ENCODE measurements around the gene TAF4.

TAF4 gene

DNA sequence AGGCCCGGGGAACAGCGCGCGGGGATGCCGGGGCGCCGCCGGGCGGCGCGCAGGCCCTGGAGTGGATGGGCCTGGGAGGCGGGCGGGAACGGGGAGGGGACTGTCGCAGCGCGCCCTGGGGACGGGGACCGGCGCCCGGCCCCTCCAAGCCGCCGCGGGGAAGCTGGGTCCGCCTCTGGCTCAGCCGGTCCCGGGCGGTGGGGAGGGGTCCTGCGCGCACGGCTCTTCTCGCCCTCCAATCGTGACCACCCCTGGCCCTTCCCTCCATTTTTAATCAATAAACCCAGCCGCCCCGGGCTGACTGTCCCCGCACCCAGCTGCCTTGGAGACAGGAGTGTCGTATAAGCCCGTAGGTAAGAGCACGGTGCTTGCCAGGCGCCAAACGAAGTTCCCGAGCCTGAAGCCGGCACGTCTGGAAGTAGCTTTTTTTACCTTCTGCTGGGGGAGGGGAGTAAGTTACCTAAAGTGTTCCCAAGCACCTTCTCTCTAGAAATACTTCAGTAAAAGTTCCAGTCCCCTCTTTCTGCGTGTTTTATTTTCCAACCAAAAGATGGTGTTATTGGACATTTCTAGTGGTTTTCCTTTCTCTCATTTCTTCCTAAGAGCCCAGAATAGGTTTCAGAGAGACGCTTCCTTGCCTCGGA is 780 bp upstream of the TAF4 start:
- TF ChIP-seq, protein P1, sequence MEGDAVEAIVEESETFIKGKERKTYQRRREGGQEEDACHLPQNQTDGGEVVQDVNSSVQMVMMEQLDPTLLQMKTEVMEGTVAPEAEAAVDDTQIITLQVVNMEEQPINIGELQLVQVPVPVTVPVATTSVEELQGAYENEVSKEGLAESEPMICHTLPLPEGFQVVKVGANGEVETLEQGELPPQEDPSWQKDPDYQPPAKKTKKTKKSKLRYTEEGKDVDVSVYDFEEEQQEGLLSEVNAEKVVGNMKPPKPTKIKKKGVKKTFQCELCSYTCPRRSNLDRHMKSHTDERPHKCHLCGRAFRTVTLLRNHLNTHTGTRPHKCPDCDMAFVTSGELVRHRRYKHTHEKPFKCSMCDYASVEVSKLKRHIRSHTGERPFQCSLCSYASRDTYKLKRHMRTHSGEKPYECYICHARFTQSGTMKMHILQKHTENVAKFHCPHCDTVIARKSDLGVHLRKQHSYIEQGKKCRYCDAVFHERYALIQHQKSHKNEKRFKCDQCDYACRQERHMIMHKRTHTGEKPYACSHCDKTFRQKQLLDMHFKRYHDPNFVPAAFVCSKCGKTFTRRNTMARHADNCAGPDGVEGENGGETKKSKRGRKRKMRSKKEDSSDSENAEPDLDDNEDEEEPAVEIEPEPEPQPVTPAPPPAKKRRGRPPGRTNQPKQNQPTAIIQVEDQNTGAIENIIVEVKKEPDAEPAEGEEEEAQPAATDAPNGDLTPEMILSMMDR (IDR thresholded peaks at IDR 0.05; ENCODE audit: low read depth, low read length): no peak
- peak overlapping the region; percentile 68 for H3K4me3 ChIP-seq (ENCODE audit: low read depth, low read length)

DNA sequence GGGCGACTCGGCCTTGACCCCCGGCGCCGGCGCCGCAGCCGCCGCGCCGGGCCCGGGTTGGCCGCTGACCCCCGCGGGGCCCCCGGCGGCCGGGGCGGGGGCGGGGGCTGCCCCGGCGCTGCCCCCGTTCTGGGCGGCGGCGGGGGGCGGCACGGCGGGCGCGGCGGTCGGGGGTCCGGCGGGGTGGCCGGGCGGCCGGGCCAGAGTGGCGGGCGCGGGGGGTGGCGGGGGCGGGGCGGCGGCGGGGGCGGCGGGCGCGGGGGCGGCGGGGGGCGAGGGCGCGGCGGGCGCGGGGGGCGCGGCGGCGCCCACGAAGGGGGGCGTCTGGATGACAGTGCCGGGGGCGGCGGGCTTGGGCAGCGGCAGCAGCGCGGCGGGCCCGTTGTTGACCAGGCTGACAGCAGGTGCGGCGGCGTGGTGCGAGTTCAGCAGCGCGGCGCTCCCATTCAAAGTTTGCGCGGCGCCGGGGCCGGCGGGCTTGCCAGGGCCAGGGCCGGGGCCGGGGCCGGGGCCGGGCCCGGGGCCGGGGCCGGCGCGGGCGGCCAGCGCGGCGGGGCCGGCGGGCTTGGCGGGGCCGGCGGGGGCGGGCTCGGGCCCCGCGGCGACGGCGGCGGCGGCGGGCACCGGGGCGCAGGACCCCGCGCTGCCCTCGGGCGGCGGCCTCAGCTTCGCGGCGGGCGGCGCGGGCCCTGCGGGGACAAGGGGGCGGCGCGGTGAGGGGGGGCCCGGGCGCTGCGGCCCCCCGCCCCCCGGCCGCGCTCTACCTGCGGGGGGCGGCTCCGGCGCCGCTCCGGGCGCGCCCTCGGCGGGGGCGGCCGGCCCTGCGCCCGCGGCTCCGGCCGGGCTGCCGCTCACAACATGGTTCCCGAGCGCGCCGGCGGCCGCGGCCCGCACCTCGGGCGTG is 659 bp downstream of the TAF4 start:
- TF ChIP-seq, protein P1 (IDR thresholded peaks at IDR 0.05; ENCODE audit: low read depth, low read length): no peak
- peak overlapping the region; percentile 50 for H3K4me3 ChIP-seq (ENCODE audit: low read depth, low read length)

DNA sequence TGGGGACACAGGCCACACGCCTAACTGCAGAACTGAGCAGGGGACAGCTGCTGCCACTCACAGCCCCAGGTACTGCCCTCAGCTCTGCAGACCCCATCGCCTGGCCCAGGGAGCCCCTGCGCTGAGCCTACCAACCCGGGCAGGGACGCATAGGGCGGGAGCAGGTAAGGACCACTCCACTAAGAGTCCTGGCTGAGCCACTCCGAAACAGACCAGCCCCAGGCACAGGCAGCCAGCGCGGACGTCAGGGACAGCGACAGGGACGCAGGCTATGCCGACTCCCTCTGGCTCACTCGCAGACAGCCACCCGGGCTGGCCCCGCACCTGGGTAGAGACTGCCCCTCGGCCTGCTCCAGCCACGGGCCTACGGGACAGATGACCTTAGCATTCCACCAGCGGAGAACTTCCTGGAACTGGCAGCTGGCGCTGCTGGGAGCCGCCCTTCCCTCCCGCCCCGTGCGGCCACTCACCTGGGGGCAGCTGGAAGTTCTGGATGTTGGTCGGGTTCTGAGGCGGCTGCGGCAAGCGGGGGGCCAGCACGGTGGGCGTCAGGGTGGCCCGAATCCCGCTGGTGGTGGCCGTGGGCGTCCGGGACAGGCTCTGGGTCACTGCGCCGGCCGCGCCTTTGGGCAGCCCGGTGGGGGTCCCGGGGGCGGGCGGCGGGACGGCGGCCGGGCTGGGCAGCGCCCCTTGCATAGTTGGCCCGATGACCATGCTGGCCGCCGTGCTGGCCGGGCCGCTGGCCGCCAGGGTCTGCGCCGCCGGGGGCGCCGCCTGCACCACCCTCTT is 1.5 kb downstream of the TAF4 start:
- TF ChIP-seq, protein P1 (IDR thresholded peaks at IDR 0.05; ENCODE audit: low read depth, low read length): no peak
- peak overlapping the region; percentile 46 for H3K4me3 ChIP-seq (ENCODE audit: low read depth, low read length)

DNA sequence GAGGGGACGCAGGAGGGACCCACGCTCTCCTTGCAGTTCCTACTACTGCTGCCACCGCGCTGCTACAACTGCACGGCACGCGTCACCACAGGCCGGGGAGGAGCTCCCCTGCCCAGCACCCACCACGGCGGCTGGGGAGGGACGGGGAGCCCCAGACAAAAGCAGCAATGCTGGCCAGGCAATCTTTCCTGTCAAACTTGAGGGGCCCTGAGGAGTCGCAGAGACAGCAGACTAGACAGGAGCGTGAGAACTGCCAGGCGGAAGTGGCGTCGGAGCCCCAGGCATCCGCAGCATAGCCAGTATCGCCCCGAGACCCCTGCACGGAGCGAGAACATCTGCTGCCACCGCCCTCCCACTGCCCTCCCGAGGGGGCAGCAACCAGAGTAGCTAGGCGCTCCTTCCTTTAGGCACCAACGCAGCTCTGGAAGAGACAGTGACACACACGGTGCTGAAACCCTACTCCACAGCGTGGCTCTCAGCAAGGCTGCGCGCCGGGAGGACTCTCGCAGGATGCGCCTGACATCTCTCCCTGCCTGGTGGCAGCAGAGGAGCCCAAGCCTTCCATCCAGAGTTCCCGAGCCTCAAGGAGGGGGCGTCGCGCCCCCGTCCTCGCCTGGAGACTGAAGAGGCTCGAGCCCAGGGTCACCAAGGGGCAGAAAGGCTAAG is 2.2 kb downstream of the TAF4 start:
- peak overlapping the region; percentile 46 for H3K4me3 ChIP-seq (ENCODE audit: low read depth, low read length)
- TF ChIP-seq, protein P1 (IDR thresholded peaks at IDR 0.05; ENCODE audit: low read depth, low read length): no peak

DNA sequence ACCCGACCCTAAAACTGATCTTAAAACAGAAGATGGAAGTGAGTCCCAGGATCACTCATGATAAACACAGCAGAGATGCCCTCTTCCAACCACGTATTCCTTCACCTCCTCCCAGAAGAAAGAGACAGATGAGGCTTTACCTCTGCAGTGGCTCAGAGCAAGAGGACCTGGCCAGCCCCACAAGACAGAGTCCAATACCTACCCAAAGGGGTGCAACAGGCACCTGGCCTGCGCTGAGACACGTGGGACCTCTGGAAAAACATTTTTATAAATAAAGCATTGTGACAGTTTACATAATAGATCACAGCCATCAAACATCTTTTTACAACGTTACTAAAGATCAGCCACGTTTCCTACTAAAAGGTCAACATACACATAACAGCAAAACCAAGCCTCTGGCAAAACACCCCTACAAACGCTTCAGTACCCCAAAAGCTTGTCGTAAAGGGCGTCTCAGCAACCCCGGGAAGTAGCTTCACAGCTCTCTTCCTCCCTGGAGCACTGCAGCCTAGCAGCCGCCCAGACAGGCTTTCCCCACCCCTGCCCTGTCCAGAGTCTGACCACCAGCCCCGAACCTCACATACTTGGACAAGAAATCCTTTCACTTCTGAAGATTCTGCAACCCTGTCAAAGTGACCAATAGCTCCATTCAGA is 2.9 kb downstream of the TAF4 start:
- TF ChIP-seq, protein P1 (IDR thresholded peaks at IDR 0.05; ENCODE audit: low read depth, low read length): no peak
- H3K4me3 ChIP-seq (ENCODE audit: low read depth, low read length): no peak overlapping the region

DNA sequence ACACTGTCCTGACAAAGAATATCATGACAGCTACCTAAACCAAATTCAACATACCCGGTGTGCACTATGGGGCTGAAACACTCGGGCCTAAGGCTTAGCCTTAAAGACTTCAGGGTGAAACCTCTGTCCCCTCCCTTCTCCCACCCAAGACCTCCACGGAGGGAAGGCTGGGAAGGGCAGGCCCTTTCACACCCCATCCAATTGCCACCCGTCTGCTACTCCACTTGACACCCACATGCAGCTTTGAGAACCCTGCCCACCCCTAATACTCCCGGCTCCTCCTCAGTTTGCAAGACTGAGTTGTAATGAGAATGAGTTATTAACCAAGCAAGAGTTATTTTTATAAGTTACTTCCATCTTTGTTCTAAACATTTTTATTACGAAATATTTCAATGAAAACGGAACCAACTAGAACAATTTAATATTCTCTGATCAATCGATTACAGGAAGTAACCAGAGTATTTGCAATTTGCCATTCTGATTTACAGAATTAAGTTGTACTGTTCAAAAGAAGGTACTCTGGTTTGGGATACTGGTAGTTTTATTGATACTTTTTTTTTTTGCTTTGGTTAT is 3.7 kb downstream of the TAF4 start:
- TF ChIP-seq, protein P1 (IDR thresholded peaks at IDR 0.05; ENCODE audit: low read depth, low read length): no peak
- no peak overlapping the region for H3K4me3 ChIP-seq (ENCODE audit: low read depth, low read length)
